HEK293 (cell line): ENCODE measurements around the gene RUNX1.

Experiments
- BCL6B ChIP-seq: fragments of 450-650 bp; formaldehyde crosslinking; IDR thresholded peaks from 2 replicates; pipeline ENCODE4 v1.5.1; 2017; ENCODE audit warnings: missing biosample characterization, missing genetic modification characterization
- ELK4 ChIP-seq: IDR thresholded peaks from 2 replicates; pipeline ENCODE4 v1.6.1; 2011; ENCODE audit warnings: mild to moderate bottlenecking, low read depth, low read length, borderline replicate concordance
- GLI2 ChIP-seq: fragments of 450-650 bp; formaldehyde crosslinking; IDR thresholded peaks from 2 replicates; pipeline ENCODE4; 2017; ENCODE audit warnings: missing biosample characterization, missing genetic modification characterization, low read depth, borderline replicate concordance
- HIC1 ChIP-seq: fragments of 450-650 bp; formaldehyde crosslinking; IDR thresholded peaks from 2 replicates; pipeline ENCODE4 v1.5.1; 2016; ENCODE audit warnings: missing biosample characterization, missing genetic modification characterization
- INSM2 ChIP-seq: fragments of 450-650 bp; formaldehyde crosslinking; IDR thresholded peaks from 2 replicates; pipeline ENCODE4 v1.5.1; 2016; ENCODE audit warnings: missing biosample characterization, missing genetic modification characterization
- KLF10 ChIP-seq: fragments of 450-650 bp; IDR thresholded peaks from 2 replicates; pipeline ENCODE4 v1.5.1; 2018; ENCODE audit warnings: missing biosample characterization, mild to moderate bottlenecking, missing genetic modification characterization
- MYNN ChIP-seq: fragments of 450-650 bp; formaldehyde crosslinking; IDR thresholded peaks from 2 replicates; pipeline ENCODE4 v1.5.1; 2016; ENCODE audit warnings: missing biosample characterization, missing genetic modification characterization, borderline replicate concordance
- OVOL3 ChIP-seq: fragments of 450-650 bp; formaldehyde crosslinking; IDR thresholded peaks from 2 replicates; pipeline ENCODE4 v1.5.1; 2016; ENCODE audit warnings: missing biosample characterization, missing genetic modification characterization
- PRDM1 ChIP-seq: fragments of 450-650 bp; formaldehyde crosslinking; IDR thresholded peaks from 2 replicates; pipeline ENCODE4; 2016; ENCODE audit warnings: missing biosample characterization, missing genetic modification characterization
- PRDM6 ChIP-seq: fragments of 450-650 bp; formaldehyde crosslinking; IDR thresholded peaks from 2 replicates; pipeline ENCODE4 v1.5.1; 2017; ENCODE audit warnings: missing biosample characterization, missing genetic modification characterization
- SCRT2 ChIP-seq: fragments of 450-650 bp; formaldehyde crosslinking; IDR thresholded peaks from 2 replicates; pipeline ENCODE4 v1.5.1; 2016; ENCODE audit warnings: missing biosample characterization, missing genetic modification characterization
- YY2 ChIP-seq: fragments of 450-650 bp; formaldehyde crosslinking; IDR thresholded peaks from 2 replicates; pipeline ENCODE4 v1.5.1; 2016; ENCODE audit warnings: missing biosample characterization, missing genetic modification characterization
- ZBTB20 ChIP-seq: fragments of 450-650 bp; formaldehyde crosslinking; IDR thresholded peaks from 2 replicates; pipeline ENCODE4 v1.5.1; 2016; ENCODE audit warnings: missing biosample characterization, missing genetic modification characterization
- ZBTB44 ChIP-seq: fragments of 450-650 bp; IDR thresholded peaks from 2 replicates; pipeline ENCODE4 v1.5.1; 2018; ENCODE audit warnings: missing biosample characterization, mild to moderate bottlenecking, missing genetic modification characterization
- ZBTB8A ChIP-seq: fragments of 450-650 bp; formaldehyde crosslinking; IDR thresholded peaks from 2 replicates; pipeline ENCODE4 v1.5.1; 2016; ENCODE audit warnings: missing biosample characterization, missing genetic modification characterization
- ZNF184 ChIP-seq: fragments of 450-650 bp; IDR thresholded peaks from 2 replicates; pipeline ENCODE4 v1.5.1; 2018; ENCODE audit warnings: missing biosample characterization, mild to moderate bottlenecking, missing genetic modification characterization
- ZNF426 ChIP-seq: fragments of 450-650 bp; formaldehyde crosslinking; IDR thresholded peaks from 2 replicates; pipeline ENCODE4 v1.5.1; 2017; ENCODE audit warnings: missing biosample characterization, missing genetic modification characterization, mild to moderate bottlenecking, inconsistent platforms, moderate library complexity
- ZNF449 ChIP-seq: fragments of 450-650 bp; formaldehyde crosslinking; IDR thresholded peaks from 2 replicates; pipeline ENCODE4 v1.5.1; 2017; ENCODE audit warnings: missing biosample characterization, mild to moderate bottlenecking, missing genetic modification characterization, moderate library complexity
- ZNF549 ChIP-seq: fragments of 450-650 bp; IDR thresholded peaks from 2 replicates; pipeline ENCODE4 v1.5.1; 2018; ENCODE audit warnings: missing biosample characterization, missing genetic modification characterization, mild to moderate bottlenecking, inconsistent platforms, moderate library complexity
- ZNF560 ChIP-seq: fragments of 450-650 bp; formaldehyde crosslinking; IDR thresholded peaks from 2 replicates; pipeline ENCODE4 v1.5.1; 2017; ENCODE audit warnings: missing biosample characterization, missing genetic modification characterization, borderline replicate concordance
- ZNF596 ChIP-seq: fragments of 450-650 bp; IDR thresholded peaks from 2 replicates; pipeline ENCODE4 v1.5.0; 2018; ENCODE audit warnings: missing biosample characterization, mild to moderate bottlenecking, missing genetic modification characterization, moderate library complexity
- ZNF677 ChIP-seq: fragments of 450-650 bp; IDR thresholded peaks from 2 replicates; pipeline ENCODE4 v1.5.0; 2018; ENCODE audit warnings: missing biosample characterization, mild to moderate bottlenecking, missing genetic modification characterization, moderate library complexity
- ZNF776 ChIP-seq: fragments of 450-650 bp; formaldehyde crosslinking; IDR thresholded peaks from 2 replicates; pipeline ENCODE4 v1.5.0; 2017; ENCODE audit warnings: missing biosample characterization, missing genetic modification characterization, borderline replicate concordance
- ZNF792 ChIP-seq: fragments of 450-650 bp; formaldehyde crosslinking; IDR thresholded peaks from 2 replicates; pipeline ENCODE4 v1.5.1; 2016; ENCODE audit warnings: missing biosample characterization, missing genetic modification characterization
- ZNF830 ChIP-seq: fragments of 450-650 bp; IDR thresholded peaks from 2 replicates; pipeline ENCODE4 v1.5.0; 2018; ENCODE audit warnings: missing biosample characterization, missing genetic modification characterization, low read depth, mild to moderate bottlenecking, moderate library complexity
- ZSCAN30 ChIP-seq: fragments of 450-650 bp; IDR thresholded peaks from 2 replicates; pipeline ENCODE4 v1.5.1; 2018; ENCODE audit warnings: missing biosample characterization, mild to moderate bottlenecking, missing genetic modification characterization, moderate library complexity

The RUNX1 gene

GRCh38 chr21:34888569-34889319, 160.4 kb downstream of the RUNX1 start (continued):
- TF ChIP-seq BCL6B (tag by site-specific recombination): no peak
- TF ChIP-seq ZBTB44 (tag by site-specific recombination): 0 out of 2 replicates have a peak, but pooled peaks have one; percentile 43
- no peak; the same call in 1 of the 2 replicates for TF ChIP-seq INSM2 (tag by site-specific recombination)
- TF ChIP-seq GLI2 (tag by site-specific recombination): no peak
- peak; percentile 29; the same call in 1 of the 2 replicates for TF ChIP-seq PRDM1 (tag by site-specific recombination)
- no peak for TF ChIP-seq ZNF830 (tag by site-specific recombination)
- no peak for TF ChIP-seq OVOL3 (tag by site-specific recombination)
- no peak for TF ChIP-seq ZNF560 (tag by site-specific recombination)
- TF ChIP-seq SCRT2: no peak
- TF ChIP-seq ZNF549 (tag by site-specific recombination): no peak; the same call in 1 of the 2 replicates
- no peak for TF ChIP-seq PRDM6 (tag by site-specific recombination)
- TF ChIP-seq ZBTB8A (tag by site-specific recombination): peak; percentile 99
- TF ChIP-seq ZNF776: no peak
- TF ChIP-seq HIC1 (tag by site-specific recombination): no peak
- no peak; the same call in 1 of the 2 replicates for TF ChIP-seq ZNF792 (tag by site-specific recombination)
- peak; percentile 86 for TF ChIP-seq ZNF449 (tag by site-specific recombination)
- no peak for TF ChIP-seq ZBTB20
- TF ChIP-seq ELK4: no peak
- TF ChIP-seq MYNN (tag by site-specific recombination): no peak
- TF ChIP-seq ZNF184 (tag by site-specific recombination): 0 out of 2 replicates have a peak, but pooled peaks have one; percentile 61
- peak; percentile 62; the same call in 1 of the 2 replicates for TF ChIP-seq KLF10
- TF ChIP-seq ZNF426 (tag by site-specific recombination): no peak
- TF ChIP-seq YY2 (tag by site-specific recombination): no peak
- peak; percentile 36; the same call in 1 of the 2 replicates for TF ChIP-seq ZSCAN30
- TF ChIP-seq ZNF677 (tag by site-specific recombination): peak; percentile 60
- 0 out of 2 replicates have a peak, but pooled peaks have one; percentile 27 for TF ChIP-seq ZNF596 (tag by site-specific recombination)
